HG03342 (cell line): ENCODE measurements around the gene TBC1D13.
"Not testable (repeated sequence)": the region's sequence is repeated elsewhere in the genome, so short reads cannot be mapped to it uniquely, and the experiment has no call there.

Source experiments
- ATAC-seq: cut with Tn5 transposase; IDR thresholded peaks from one replicate; pipeline ENCODE4 v1.9.1; 2021; ENCODE audit warnings: mild to moderate bottlenecking, moderate library complexity; ENCODE audit not compliant: unreplicated experiment

Gene TBC1D13

DNA sequence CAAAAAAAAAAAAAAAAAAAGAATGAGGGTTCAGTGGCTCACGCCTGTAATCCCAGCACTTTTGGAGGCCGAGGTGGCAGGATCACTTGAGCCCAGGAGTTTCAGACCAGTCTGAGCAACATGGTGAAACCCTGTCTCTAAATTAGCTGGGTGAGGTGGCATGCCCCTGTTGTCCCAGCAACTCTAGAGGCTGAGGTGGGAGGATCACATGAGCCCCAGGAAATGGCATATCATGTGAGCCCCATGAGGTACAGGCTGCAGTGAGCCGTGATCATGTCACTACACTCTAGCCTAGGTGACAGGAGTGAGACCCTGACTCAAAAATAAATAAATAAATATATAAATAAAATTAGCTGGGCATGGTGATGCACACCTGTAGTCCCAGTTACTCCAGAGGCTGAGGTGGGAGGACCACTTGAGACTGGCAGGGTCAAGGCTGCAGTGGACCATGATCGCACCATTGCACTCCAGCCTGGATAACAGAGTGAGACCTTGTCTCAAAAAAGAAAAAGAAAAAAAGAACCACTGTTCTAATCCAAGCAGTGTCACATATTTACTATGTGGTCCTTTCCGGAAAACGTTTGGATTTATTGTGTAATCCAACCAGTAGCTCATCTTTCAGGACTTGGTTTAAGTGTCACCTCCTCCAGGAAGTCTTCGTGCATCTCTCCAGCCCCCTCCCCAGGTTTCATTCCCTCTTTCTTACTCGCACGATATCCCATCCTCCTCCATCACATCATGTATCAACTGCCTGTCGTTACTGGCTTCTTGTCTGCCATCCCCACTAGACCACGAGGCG lies 54.8 kb downstream of the TBC1D13 start:
- no peak for ATAC-seq

DNA sequence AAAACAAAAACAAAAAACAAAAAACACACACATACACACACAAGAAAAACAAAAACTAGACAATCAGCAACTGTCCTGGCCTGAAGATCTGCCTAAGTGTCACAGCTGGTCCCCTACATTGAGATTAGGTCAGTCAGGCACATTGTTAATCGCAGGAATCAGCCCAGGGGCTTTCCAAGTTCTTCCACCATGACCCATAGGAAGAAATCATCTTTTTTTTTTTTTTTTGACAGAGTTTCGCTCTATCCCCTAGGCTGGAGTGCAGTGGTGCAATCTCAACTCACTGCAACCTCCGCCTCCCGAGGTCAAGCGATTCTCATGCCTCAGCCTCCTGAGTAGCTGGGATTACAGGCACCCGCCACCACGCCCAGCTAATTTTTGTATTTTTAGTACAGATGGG lies 56.1 kb downstream of the TBC1D13 start:
- ATAC-seq: not testable (repeated sequence)

DNA sequence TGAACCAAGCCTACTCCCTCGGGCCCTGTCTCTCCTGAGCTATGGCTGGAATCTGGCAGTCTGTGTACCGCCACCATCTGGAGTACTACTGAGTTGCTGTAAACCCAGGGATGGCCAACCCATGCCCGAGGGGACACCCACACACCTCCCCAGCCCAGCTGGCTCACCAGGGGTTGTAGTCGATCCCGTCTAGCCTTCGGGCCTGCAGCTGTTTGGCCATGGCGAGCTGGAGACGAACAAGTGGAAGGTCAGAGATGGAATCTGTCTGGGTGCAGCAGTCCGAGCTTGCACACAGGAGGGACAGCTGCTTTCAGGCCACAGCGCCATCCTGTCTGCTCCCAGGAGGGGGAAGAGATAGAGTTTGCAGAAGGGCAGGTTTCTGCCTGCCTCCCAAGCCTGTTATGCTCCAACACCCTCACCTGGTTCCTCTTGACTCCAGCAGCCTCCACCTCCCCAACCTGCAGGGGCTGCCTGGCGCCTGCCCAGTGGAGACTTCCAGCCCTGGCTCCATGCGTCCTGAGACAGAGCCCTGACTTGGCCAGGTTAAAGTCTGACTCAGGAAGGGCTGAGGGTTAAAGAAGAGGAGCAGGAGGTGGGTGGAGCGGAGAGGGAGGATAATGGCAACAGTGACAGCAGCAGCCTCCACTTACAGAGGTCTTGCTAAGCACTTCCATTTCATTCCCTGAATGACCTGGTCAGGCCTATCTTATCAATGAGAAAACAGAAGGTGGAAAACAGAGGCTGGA lies 58.3 kb downstream of the TBC1D13 start:
- ATAC-seq: no peak

DNA sequence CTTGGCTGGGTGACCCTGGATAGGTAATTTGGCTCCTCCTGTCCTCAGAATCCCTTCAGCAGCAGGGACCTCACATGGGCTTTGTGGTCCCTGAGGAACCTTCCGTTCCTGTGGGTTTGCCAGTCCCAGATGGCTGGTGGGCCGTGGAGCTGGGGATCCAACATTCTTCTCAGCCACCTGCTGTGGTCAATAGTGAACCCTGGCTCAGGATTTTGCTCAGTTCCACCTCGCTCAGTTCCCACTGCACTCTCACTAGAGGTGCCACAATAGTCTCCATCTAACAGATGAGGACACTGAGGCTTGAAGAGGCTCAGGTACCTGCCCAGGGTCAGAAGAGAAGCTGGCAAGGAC lies 59.6 kb downstream of the TBC1D13 start:
- ATAC-seq: no peak

DNA sequence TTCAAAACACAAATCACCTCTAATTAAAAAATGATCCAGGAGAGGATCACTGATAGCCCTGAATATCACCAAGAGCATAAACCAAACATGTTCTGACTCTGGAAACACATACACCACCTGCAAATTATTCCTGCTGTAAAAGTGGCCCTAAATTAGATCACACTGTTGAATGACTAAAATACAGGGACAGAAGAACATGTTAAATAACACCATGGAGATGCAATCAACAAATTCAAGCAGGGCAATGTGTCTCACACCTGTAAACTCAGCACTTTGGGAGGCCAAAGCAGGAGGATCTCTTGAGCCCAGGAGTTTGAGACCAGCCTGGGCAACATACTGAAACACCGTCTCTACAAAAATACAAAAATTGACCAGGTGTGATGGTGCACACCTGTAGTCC lies 60.8 kb downstream of the TBC1D13 start:
- no peak for ATAC-seq

DNA sequence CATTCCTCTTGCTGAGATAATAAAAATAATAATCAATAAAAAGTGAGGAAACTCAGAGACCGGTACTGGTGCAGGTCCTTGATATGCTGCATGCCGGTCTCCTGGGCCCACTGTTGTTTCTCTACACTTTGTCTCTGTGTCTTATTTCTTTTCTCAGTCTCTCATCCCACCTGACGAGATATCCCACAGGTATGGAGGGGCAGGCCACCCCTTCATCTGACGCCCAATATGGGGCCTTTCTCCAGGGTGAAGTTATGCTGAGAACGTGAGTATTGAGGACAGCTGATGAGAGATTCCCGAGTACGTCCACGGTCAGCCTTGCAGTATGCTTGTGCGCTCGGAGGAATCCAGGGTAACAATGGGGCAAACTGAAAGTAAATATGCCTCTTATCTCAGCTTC lies 64.0 kb downstream of the TBC1D13 start:
- ATAC-seq: not testable (repeated sequence)

DNA sequence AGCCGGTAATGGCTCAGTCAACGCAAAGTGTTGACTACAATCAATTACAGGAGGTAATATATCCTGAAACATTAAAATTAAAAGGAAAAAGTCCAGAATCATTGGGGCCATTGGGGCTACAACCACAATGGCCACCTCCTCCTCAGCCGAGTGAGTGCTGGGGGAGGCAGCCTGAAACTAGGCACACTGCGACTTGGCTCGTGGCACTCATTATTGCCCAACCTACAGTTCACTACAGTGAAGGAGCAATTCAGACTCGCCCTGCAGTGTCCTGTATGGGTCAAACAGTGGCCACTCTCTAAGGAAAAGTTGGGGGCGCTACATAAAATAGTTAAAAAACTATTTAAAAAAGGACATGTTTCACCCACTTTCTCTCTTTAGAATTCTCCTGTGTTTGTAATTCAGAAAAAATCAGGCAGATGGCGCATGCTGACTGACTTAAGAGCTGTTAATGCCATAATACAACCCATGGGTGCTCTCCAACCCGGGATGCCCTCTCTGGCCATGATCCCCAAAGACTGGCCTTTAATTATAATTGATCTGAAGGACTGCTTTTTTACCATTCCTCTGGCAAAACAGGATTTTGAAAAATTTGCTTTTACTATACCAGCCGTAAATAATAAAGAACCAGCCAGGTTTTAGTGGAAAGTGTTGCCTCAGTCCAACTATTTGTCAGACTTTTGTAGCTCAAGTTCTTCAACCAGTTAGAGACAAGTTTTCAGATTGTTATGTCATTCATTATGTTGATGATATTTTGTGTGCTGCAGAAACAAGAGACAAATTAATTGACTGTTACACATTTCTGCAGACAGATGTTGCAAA lies 64.9 kb downstream of the TBC1D13 start:
- not testable (repeated sequence) for ATAC-seq

DNA sequence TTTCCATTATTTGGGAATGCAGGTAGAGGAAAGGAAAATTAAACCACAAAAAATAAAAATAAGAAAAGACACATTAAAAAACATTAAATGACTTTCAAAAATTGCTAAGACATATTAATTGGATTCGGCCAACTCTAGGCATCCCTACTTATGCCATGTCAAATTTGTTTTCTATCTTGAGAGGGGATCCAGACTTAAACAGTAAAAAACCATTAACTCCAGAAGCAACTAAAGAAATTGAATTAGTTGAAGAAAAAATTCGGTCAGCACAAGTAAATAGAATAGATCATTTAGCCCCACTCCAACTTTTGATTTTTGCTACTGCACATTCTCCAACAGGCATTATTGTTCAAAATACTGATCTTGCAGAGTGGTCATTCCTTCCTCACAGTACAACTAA lies 65.6 kb downstream of the TBC1D13 start:
- ATAC-seq: not testable (repeated sequence)

DNA sequence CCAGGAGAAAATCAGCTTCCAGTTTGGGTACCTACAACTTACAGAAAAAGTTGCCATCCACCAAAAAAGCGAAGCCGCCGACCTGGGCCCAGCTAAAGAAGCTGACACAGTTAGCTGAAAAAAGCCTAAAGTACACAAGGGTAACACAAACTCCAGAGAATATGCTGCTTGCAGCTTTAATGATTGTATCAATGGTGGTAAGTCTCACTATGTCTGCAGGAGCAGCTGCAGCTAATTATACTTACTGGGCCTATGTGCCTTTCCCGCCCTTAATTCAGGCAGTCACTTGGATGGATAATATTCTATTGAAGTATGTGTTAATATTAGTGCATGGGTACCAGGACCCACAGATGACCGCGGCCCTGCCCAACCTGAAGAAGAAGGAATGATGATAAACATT lies 67.4 kb downstream of the TBC1D13 start:
- not testable (repeated sequence) for ATAC-seq

DNA sequence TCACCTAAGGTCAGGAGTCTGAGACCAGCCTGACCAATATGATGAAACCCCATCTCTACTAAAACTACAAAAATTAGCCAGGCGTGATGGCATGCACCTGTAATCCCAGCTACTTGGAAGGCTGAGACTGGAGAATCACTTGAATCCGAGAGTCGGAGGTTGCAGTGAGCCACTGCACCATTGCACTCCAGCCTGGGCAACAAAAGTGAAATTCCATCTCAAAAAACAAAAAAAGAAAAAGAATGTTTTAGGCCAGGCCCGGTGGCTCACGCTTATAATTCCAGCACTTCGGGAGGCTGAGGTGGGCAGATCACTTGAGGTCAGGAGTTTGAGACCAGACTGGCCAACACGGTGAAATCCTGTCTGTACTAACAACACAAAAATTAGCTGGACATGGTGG lies 71.4 kb downstream of the TBC1D13 start:
- not testable (repeated sequence) for ATAC-seq
